ENCODE data around the gene SPATA20. TPM values are rescaled to one million over a fixed set of nuclear protein-coding genes. Genes with fewer than 3 reads are reported as not detected.

SPATA20 gene
- total RNA-seq, 2 experiments from 2014 or later: 7.9 to 8.3 TPM

DNA sequence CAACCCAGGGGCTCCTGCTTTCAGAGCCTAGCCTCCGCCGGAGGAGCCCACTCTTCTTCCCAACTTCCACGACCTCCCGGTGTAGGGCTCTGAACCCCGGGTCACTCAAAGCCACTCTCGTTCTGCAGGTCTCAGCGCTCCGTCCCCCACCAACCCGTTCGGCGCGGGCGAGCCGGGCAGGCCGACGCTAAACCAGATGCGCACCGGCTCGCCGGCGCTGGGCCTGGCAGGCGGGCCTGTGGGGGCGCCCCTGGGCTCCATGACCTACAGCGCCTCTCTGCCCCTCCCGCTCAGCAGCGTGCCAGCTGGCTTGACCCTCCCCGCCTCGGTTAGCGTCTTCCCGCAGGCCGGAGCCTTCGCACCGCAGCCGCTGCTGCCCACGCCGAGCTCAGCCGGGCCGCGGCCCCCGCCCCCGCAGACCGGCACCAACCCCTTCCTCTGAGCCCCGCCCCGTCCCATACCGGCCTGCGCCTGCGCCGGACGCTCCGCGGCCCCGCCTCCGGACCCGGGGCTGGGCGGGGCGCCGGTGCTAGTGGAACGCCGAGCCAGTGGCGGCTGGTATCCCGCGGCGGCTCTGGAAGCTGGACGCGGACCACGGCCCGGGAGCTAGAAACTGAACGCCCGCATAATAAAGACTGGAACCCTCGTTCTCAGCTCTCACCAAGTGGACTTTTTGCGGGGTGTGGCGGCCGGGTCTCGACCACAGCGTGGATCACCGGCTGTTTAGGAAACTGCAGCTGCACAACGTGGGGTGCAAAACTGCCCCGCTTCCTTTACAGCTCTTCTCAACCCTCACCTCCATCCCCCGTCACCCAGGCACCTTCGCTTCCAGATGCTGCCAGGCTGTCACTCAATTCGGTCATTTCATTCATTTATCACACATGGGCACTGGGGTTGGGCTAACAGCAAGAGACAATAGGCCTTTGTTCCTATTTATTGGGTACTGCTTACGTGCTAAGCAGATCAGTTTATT lies 5.0 kb upstream of the SPATA20 start:
- Histone ChIP-seq H3K4me1 (ENCODE audit: insufficient read depth, low read length, poor library complexity, severe bottlenecking) (peaks cover 12% of the 10 kb centered on the region), H3K27ac (ENCODE audit: low read depth, low read length, poor library complexity, severe bottlenecking) (no peak overlapping the region), H3K79me2 (ENCODE audit: insufficient read depth, low read depth, low read length) (no peaks in the 10 kb centered on the region), H3K4me2 (ENCODE audit: low read length) (peak overlapping the region; percentile 84), H3K36me3 (ENCODE audit: insufficient read depth, low read length) (no peaks in the 10 kb centered on the region), H3K4me3 (ENCODE audit: low read depth, low read length, poor library complexity, severe bottlenecking) (peak overlapping the region; percentile 67), H3K9me3 (ENCODE audit: low read length) (no peaks in the 10 kb centered on the region), H2AFZ (ENCODE audit: low read length) (peak overlapping the region; percentile 89), H3K9me2 (ENCODE audit: insufficient read depth, low read length) (no peaks in the 10 kb centered on the region), H4K20me1 (ENCODE audit: insufficient read depth, low read length) (no peaks in the 10 kb centered on the region)
- intact Hi-C loops (cut with micrococcal nuclease; ENCODE audit: unreplicated experiment): loop anchor here (2.0 to 10.0 kb wide), 2 partner anchors 63 to 223 kb away; partner anchors contain the start of genes ANKRD40CL and RSAD1
- POLR2A ChIA-PET: interaction anchor here (0.5 to 0.8 kb wide), 4 partner anchors 14 to 75 kb away, joined by 3 read pairs; no protein-coding TSS in a partner anchor
- TF ChIP-seq EZH2phosphoT487 (IDR thresholded peaks at IDR 0.05; ENCODE audit: borderline replicate concordance, low read depth, low read length) (no peak), CTCF (conservative IDR thresholded peaks at IDR 0.05; ENCODE audit: low read length) (peak; percentile 70)
- no TSS peak for BruUV-seq (replicated peaks)
- CTCF ChIA-PET (ENCODE audit: unreplicated experiment): no interaction called here
- DNase-seq (ENCODE audit: low spot score): peak; percentile 82

DNA sequence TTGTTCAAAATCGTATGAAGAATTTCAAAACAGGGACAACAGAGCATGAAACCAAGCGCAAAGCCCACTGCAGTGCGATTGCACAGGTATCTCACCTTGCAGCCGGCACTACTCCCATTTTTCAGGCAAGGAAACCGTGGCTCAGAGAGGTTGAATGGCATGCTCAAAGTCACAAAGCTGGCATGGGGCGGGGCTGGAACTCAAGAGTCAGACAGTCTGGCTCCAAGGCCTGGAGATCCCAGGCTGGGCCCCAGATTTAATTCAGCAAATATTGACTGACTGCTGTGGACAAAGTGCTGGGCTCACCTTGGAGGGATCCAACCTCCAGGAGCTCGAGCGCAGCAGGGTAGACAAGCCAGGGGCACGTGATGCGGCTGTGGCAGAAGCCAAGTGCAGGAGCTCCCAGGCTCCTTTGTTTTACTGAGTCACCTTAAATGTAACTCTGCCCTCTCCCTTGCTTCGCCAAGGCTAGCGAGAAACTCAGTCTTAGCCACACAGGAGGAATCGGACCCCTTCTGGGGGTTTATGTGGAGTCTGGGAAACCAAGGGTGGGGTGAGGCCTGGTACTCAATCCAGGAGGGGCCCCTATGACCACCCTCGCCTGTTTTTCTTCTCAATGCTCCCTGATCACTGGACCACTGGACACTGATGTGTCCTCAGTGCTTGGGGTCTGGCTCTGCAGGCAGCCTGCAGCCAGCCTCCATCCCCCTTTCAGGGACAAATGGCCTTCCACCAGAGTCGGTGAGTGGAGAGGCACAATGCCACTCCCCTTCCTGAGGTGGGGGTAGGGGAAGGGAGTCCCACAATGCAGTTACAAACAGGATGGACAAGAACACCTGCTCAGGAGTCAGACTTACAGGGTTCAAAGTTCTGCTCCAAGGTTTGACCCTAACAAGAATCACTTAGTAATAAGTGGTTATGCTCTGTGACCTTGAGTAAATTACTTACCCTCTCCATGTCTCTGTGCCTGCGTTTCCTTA lies 3.9 kb upstream of the SPATA20 start:
- POLR2A ChIA-PET: interaction anchor here (0.5 kb wide), 1 partner anchor 42 kb away, joined by 3 read pairs; no protein-coding TSS in a partner anchor
- H3K9me3 ChIP-seq (ENCODE audit: low read length): no peaks in the 10 kb centered on the region
- TF ChIP-seq EZH2phosphoT487 (IDR thresholded peaks at IDR 0.05; ENCODE audit: borderline replicate concordance, low read depth, low read length) (no peak), CTCF (conservative IDR thresholded peaks at IDR 0.05; ENCODE audit: low read length) (no peak)
- H3K27ac ChIP-seq (ENCODE audit: low read depth, low read length, poor library complexity, severe bottlenecking): no peak overlapping the region
- no peaks in the 10 kb centered on the region for H3K9me2 ChIP-seq (ENCODE audit: insufficient read depth, low read length)
- intact Hi-C loops (cut with micrococcal nuclease; ENCODE audit: unreplicated experiment): loop anchor here (2.0 to 10.0 kb wide), 2 partner anchors 64 to 222 kb away; partner anchors contain the start of genes ANKRD40CL and RSAD1
- no TSS peak for BruUV-seq (replicated peaks)
- peak overlapping the region; percentile 89; the same call in 1 of the 2 replicates for H2AFZ ChIP-seq (ENCODE audit: low read length)
- H3K79me2 ChIP-seq (ENCODE audit: insufficient read depth, low read depth, low read length): no peaks in the 10 kb centered on the region
- CTCF ChIA-PET (ENCODE audit: unreplicated experiment): no interaction called here
- H4K20me1 ChIP-seq (ENCODE audit: insufficient read depth, low read length): no peaks in the 10 kb centered on the region
- peak overlapping the region; percentile 84 for H3K4me2 ChIP-seq (ENCODE audit: low read length)
- no peak for DNase-seq (ENCODE audit: low spot score)
- no peaks in the 10 kb centered on the region for H3K36me3 ChIP-seq (ENCODE audit: insufficient read depth, low read length)
- peaks cover 18% of the 10 kb centered on the region for H3K4me1 ChIP-seq (ENCODE audit: insufficient read depth, low read length, poor library complexity, severe bottlenecking)
- peak overlapping the region; percentile 67 for H3K4me3 ChIP-seq (ENCODE audit: low read depth, low read length, poor library complexity, severe bottlenecking)

All from OCI-LY7 (cell line).